Measurements from ENCODE around the gene MYLK4.

DNA sequence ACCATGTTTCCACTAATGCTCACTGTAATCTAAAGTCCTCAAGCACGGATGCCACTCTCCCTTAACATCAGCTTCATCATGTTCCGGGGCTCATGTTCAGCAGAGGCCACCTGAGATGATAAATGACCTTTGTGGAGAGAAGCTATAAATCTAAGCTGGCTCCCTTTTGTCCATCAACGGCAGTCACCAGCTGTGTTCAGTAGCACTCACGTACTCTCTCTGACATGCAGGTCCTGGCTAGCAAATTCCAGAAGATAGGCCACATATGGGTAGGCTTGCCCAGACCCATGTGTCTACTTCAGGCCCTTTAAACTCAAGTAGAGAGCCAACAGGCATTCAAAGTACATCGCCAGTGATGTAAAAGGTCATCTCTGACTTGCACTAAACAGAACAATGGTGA lies 38.6 kb downstream of the MYLK4 start:
- TF ChIP-seq POLR2AphosphoS5 (IDR thresholded peaks at IDR 0.05; ENCODE audit: borderline replicate concordance, low read depth, low read length) (no peak), EZH2 (IDR thresholded peaks at IDR 0.05) (no peak)

Measured in SK-N-MC (cell line).